Retinal pigment epithelial cell (primary cell): ENCODE results near the gene VWA5B2.

Experiments used
- DNase-seq: peaks from one replicate; pipeline ENCODE4 v3.0.0-alpha.2; 2010; ENCODE audit warnings: low read depth
- H3K4me3 ChIP-seq: 2 replicates; pipeline ENCODE4 v1.5.1; 2011; ENCODE audit warnings: mild to moderate bottlenecking, low read length, control low read depth, moderate library complexity
- TF ChIP-seq, protein P1 (sequence below): conservative IDR thresholded peaks from 2 replicates; pipeline ENCODE4 v1.5.1; 2011; ENCODE audit warnings: low read depth, low read length, control low read depth, inconsistent platforms

VWA5B2 gene

GRCh38 chr3:184231671-184232070, 2.3 kb downstream of the VWA5B2 start:
- TF ChIP-seq, protein P1, sequence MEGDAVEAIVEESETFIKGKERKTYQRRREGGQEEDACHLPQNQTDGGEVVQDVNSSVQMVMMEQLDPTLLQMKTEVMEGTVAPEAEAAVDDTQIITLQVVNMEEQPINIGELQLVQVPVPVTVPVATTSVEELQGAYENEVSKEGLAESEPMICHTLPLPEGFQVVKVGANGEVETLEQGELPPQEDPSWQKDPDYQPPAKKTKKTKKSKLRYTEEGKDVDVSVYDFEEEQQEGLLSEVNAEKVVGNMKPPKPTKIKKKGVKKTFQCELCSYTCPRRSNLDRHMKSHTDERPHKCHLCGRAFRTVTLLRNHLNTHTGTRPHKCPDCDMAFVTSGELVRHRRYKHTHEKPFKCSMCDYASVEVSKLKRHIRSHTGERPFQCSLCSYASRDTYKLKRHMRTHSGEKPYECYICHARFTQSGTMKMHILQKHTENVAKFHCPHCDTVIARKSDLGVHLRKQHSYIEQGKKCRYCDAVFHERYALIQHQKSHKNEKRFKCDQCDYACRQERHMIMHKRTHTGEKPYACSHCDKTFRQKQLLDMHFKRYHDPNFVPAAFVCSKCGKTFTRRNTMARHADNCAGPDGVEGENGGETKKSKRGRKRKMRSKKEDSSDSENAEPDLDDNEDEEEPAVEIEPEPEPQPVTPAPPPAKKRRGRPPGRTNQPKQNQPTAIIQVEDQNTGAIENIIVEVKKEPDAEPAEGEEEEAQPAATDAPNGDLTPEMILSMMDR: no peak
- H3K4me3 ChIP-seq: no peak overlapping the region
- DNase-seq: no peak

DNA sequence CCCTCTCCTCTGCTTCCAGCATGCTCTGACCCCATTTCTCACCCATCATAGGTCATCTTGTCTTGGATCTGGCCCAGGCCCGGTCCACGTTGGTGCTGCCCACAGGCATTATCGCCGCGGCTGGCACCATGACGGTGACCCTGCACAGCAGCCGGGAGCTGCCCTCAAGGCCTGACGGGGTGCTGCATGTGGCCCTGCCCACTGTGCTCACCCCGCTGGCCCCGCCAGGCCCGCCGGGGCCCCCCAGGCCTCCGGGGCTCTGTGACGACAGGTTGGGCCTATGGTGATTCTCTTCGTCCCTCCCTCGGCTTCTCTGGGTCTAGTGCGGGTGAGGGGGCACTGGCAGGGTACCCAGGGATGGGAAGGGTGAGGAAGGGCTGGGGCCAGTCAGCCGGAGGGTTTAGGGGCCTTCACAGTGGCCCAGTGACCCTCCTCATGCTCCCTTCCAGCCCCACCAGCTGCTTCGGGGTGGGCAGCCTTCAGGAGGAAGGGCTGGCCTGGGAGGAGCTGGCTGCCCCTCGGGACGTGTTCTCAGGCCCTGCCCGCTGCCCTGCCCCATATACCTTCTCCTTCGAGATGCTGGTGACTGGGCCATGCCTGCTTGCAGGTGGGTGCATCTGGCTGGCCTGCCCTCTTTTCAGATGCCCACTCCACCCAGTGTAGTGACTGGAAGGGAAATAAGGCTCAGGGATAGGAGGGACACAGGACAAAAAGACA, 3.9 kb downstream of the VWA5B2 start:
- no peak for DNase-seq
- TF ChIP-seq, protein P1: no peak
- no peak overlapping the region for H3K4me3 ChIP-seq

DNA sequence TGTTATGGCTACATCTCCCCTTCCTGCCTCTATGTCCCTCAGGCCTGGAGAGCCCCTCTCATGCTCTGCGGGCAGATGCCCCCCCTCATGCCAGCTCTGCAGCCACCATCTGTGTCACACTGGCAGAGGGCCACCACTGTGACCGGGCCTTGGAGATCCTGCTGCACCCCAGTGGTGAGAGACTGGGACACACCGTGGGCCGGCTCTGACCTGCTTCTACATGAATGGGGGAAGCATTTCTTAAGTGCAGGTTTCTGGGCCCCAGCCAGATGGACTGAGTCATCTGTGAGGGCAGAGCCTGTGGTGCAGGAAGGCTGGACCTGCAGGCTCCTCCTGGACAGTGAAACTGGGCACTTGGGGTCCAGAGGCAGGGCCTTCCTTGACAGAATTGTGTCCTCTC, 4.8 kb downstream of the VWA5B2 start:
- peak; percentile 62 for DNase-seq
- no peak overlapping the region for H3K4me3 ChIP-seq
- TF ChIP-seq, protein P1: peak; percentile 33

- H3K4me3 ChIP-seq: no peak overlapping the region
- no peak for DNase-seq
- TF ChIP-seq, protein P1: no peak
Measured at GRCh38 chr3:184234671-184235380, 5.4 kb downstream of the VWA5B2 start.

DNA sequence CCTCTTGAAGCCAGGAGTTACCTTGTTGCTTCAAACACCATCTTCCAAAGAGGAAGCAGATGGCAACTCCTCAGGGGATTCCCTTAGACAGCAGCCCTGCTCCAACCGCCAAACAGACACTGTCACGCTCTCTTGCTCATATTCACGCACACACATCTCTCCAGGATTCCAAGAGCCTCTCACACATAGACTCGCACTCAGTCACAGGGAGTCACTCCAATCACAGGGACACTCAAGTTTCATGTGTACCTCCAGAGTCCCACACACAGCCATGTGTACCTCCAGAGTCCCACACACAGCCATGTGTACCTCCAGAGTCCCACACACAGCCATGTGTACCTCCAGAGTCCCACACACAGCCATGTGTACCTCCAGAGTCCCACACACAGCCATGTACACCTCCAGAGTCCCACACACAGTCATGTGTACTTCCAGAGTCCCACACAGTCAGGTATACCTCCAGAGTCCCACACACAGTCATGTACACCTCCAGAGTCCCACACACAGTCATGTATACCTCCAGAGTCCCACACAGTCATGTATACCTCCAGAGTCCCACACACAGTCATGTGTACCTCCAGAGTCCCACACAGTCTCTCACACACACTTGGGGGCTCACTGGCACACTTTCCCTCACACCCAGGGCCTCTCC, 6.1 kb downstream of the VWA5B2 start:
- TF ChIP-seq, protein P1: no peak
- no peak for DNase-seq

GRCh38 chr3:184236033-184236410, 6.6 kb downstream of the VWA5B2 start:
- no peak overlapping the region for H3K4me3 ChIP-seq
- TF ChIP-seq, protein P1: no peak
- DNase-seq: no peak

More for the DNA sequence above, 6.1 kb downstream of the VWA5B2 start:
- no peak overlapping the region for H3K4me3 ChIP-seq
